NCI-H2227 (cell line): ENCODE data around the gene ENO2.

Experiments used
- DNase-seq: peaks from one replicate; lab custom pipeline; 2025; ENCODE audit not compliant: unreplicated experiment; lab: John Stamatoyannopoulos, UW

ENO2 gene

DNA sequence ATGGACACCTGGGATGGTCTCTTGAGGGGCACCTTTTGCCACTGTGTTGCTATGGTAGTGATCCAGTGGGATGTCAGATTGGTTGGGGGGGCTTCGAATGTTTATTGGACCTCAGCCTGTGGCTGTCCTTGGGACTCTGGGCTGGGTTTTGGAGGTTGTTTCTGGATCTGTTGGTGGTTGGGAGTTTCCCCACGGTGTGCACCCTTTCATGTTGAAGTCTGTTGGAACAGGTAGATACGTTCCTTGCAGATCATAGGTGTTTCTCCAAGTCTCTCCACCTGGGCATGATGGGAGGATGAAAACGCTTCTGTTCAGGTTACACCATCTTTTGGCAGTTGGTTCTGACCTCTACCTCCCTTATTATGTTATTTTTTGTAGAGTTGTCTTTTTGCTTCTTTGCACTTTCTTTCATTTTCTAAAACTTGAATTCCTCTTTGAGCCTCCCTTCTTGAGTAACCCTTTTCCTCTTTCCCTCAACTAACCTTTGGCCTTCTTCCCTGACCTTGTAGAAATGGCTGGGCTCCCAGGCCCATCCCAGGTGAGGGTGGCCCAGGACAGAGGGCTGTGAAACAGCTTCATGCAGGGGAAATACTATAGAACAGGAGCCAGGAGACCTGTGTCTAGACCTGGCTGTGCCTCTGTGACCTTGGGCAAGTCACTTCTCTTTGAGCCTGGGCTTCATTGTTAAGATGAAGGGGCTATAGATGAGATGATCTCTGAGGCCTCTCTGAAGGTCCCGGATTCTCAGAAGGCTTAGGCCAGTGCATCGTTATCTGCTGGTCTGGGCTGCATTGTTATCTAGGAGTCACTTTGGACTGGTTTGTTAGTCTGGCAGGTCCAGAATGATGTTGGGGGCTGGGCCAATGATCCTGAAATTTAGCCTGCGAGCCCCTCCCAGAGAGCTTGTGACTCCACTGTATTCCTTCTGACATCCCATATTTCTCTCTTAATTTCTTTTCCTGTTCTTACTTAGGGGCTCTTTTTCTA is 15.4 kb downstream of the ENO2 start:
- no peak for DNase-seq

DNA sequence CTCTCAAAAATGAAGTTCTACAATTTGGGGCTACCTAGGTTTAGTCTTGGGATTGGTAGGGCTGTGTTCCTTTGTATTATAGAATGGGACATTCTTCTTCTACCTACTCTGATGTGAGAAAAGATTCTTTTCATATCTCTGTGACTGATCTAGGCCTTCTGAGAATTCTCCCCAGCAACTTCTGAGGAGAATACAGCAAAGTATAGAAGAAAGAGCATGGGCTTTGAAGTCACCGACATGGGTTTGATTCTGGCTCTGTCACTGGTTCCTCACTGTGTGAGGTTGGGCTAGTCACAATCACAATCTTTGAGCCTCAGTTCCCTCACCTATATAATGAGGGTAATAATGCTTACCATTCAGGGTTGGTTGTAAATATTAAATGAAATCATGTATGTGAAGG is 18.4 kb downstream of the ENO2 start:
- no peak for DNase-seq

- no peak for DNase-seq
These were observed 19.7 kb downstream of the ENO2 start for GRCh38 chr12:6934110-6934509.

- DNase-seq, result no peak
These were observed 21.2 kb downstream of the ENO2 start for GRCh38 chr12:6935371-6936193.

DNA sequence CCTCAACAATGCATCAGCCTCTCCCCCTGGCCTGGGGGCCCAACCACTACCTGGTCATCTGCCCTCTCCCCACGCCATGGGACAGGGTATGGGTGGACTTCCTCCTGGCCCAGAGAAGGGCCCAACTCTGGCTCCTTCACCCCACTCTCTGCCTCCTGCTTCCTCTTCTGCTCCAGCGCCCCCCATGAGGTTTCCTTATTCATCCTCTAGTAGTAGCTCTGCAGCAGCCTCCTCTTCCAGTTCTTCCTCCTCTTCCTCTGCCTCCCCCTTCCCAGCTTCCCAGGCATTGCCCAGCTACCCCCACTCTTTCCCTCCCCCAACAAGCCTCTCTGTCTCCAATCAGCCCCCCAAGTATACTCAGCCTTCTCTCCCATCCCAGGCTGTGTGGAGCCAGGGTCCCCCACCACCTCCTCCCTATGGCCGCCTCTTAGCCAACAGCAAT is 21.8 kb downstream of the ENO2 start:
- no peak for DNase-seq

DNA sequence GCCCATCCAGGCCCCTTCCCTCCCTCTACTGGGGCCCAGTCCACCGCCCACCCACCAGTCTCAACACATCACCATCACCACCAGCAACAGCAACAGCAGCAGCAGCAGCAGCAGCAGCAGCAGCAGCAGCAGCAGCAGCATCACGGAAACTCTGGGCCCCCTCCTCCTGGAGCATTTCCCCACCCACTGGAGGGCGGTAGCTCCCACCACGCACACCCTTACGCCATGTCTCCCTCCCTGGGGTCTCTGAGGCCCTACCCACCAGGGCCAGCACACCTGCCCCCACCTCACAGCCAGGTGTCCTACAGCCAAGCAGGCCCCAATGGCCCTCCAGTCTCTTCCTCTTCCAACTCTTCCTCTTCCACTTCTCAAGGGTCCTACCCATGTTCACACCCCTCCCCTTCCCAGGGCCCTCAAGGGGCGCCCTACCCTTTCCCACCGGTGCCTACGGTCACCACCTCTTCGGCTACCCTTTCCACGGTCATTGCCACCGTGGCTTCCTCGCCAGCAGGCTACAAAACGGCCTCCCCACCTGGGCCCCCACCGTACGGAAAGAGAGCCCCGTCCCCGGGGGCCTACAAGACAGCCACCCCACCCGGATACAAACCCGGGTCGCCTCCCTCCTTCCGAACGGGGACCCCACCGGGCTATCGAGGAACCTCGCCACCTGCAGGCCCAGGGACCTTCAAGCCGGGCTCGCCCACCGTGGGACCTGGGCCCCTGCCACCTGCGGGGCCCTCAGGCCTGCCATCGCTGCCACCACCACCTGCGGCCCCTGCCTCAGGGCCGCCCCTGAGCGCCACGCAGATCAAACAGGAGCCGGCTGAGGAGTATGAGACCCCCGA is 22.5 kb downstream of the ENO2 start:
- peak; percentile 33 for DNase-seq

DNA sequence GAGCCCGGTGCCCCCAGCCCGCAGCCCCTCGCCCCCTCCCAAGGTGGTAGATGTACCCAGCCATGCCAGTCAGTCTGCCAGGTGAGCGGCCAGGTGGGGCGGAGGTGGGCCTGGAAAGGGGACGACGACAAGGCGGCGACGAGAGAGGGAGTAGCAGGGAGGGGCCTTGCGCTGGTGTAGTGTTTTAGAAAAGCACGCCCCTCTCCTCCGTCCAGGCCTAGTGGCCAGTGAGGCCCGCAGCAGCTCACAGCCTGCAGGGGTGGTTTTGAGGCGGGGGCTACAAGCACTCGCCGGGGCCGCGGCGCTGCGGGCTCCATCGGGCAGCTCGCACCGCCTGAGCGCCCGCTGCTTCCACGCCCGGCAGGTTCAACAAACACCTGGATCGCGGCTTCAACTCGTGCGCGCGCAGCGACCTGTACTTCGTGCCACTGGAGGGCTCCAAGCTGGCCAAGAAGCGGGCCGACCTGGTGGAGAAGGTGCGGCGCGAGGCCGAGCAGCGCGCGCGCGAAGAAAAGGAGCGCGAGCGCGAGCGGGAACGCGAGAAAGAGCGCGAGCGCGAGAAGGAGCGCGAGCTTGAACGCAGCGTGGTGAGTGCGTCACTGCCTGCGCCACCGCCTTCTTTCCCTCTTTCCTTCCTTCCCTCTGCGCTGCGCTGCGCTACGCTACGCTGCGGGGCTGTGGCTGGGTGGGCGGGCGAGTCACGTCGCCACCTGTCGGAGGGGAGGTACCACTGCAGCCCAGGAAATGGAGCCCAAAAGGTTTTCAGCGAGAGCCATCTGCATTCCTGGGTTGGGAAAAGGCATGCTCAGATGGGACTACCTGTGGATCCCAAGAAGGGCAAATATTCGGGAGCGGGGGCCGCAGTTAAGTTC is 23.3 kb downstream of the ENO2 start:
- peak; percentile 95 for DNase-seq

DNA sequence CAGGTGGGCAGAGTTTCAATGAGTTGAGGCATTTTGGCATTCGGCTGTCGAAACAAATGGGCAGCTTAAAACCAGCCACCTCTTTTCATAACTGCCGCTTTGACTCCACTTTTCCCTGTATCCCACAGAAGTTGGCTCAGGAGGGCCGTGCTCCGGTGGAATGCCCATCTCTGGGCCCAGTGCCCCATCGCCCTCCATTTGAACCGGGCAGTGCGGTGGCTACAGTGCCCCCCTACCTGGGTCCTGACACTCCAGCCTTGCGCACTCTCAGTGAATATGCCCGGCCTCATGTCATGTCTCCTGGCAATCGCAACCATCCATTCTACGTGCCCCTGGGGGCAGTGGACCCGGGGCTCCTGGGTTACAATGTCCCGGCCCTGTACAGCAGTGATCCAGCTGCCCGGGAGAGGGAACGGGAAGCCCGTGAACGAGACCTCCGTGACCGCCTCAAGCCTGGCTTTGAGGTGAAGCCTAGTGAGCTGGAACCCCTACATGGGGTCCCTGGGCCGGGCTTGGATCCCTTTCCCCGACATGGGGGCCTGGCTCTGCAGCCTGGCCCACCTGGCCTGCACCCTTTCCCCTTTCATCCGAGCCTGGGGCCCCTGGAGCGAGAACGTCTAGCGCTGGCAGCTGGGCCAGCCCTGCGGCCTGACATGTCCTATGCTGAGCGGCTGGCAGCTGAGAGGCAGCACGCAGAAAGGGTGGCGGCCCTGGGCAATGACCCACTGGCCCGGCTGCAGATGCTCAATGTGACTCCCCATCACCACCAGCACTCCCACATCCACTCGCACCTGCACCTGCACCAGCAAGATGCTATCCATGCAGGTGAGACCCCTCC is 24.2 kb downstream of the ENO2 start:
- no peak for DNase-seq

- DNase-seq, result no peak
These were observed 24.8 kb downstream of the ENO2 start for GRCh38 chr12:6939191-6939540.

DNA sequence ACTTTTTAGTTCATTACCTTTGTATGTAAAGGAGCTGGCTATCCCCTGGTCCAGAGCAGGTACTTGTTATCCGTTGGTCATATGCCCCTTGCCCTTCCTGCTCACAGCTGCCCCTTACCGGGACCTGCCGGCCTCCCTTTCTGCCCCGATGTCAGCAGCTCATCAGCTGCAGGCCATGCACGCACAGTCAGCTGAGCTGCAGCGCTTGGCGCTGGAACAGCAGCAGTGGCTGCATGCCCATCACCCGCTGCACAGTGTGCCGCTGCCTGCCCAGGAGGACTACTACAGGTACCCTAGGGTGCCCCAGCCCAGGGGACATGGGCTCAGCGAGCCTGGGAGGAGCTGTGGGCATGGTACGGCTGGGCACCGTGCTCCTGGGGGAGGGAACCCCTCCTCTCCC is 26.9 kb downstream of the ENO2 start:
- no peak for DNase-seq

DNA sequence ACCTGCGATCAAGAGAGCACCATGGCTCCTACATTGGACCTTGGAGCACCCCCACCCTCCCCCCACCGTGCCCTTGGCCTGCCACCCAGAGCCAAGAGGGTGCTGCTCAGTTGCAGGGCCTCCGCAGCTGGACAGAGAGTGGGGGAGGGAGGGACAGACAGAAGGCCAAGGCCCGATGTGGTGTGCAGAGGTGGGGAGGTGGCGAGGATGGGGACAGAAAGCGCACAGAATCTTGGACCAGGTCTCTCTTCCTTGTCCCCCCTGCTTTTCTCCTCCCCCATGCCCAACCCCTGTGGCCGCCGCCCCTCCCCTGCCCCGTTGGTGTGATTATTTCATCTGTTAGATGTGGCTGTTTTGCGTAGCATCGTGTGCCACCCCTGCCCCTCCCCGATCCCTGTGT is 27.4 kb downstream of the ENO2 start:
- no peak for DNase-seq

DNA sequence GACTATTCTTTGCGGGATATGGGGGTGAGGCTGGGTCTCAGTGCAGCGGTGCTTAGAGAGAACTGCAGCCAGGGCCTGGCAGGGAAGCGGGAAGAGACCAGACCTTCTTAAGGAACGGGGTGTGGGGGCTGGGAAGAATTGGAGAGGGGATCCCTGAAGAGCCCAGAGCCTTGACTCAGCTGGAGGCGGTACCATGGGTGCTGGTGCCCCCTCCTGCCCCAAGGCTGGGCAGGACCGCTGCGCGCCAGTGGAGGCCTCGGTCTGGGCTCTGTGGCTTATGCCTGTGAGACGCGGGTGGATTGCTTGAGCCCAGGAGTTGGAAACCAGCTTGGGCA is 27.9 kb downstream of the ENO2 start:
- DNase-seq, result no peak

GRCh38 chr12:6943389-6943721 is 29.0 kb downstream of the ENO2 start:
- DNase-seq, result peak; percentile 87

DNA sequence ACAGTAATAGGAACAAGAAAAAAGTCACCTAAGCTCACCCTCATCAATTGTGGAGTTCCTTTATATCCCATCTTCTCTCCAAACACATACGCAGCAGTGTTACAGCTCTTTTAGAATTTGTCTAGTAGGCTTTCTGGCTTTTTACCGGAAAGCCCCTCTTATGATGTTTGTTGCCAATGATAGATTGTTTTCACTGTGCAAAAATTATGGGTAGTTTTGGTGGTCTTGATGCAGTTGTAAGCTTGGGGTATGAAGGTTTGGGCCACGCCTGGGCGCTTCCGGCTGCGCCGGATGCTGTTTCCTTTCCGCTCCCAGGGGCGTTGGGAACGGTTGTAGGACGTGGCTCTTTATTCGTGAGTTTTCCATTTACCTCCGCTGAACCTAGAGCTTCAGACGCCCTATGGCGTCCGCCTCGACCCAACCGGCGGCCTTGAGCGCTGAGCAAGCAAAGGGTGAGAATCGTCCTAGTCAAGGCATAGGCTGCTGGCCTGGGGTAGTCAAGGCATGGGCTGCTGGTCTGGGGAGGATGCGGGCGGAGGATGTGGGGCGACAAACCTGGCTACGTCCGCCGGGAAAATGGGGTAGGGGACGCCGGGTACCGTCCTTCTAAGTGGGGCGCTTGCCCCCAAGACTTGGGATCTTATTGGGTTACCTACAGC is 29.5 kb downstream of the ENO2 start, which contains the start of the genes C12orf57 and RNU7-1:
Gene C12orf57 (plus strand): TSS at position 301 of the 659 bp plus-strand sequence. CDS start 100 bp downstream, at position 401.
Gene RNU7-1 (plus strand): TSS at position 95 of the 659 bp plus-strand sequence.
- DNase-seq, result peak; percentile 82

GRCh38 chr12:6944381-6945186 is 30.2 kb downstream of the ENO2 start:
- peak; percentile 92 for DNase-seq

GRCh38 chr12:6945613-6946012 is 31.2 kb downstream of the ENO2 start:
- DNase-seq, result no peak

GRCh38 chr12:6946033-6946919 is 31.9 kb downstream of the ENO2 start:
- DNase-seq, result peak; percentile 87
